ENCODE data around the gene DPY19L3. TPM values are rescaled to one million over a fixed set of nuclear protein-coding genes. Genes with fewer than 3 reads are reported as not detected.
A peak's percentile ranks its signal among the peaks of the same experiment; 100 is the strongest.
"Not testable (repeated sequence)": the region's sequence is repeated elsewhere in the genome, so short reads cannot be mapped to it uniquely, and the experiment has no call there.

DPY19L3 gene
- total RNA-seq, 2 experiments from 2014 or later: 8.3 to 9.5 TPM

DNA sequence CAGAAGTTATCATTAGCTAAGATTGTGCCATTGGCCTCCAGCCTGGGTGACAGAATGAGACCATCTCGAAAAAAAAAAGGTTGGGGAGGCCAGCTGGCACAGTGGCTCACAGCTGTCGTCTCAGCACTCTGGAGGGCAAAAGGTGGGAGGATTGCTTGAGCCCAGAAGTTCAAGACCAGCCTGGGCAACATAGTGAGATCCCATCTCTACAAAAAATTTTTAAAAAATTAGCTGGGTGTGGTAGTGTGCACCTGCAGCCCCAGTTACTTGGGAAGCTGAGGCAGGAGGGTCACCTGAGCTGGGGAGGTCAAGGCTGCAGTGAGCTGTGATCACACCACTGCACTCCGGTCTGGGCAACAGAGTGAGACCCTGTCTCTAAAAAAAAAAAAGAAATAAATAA is 18.4 kb downstream of the DPY19L3 start:
- DNase-seq; H3K27ac Mint-ChIP-seq; POLR2A ChIA-PET; H3K9me3 Mint-ChIP-seq; H3K27me3 Mint-ChIP-seq; H3K4me1 Mint-ChIP-seq; H3K36me3 Mint-ChIP-seq (ENCODE audit: low read depth); H3K4me3 Mint-ChIP-seq: not testable (repeated sequence)
- CTCF ChIA-PET: interaction anchor here (0.7 kb wide), 1 partner anchor 35 kb away, joined by 3 read pairs; no protein-coding TSS in a partner anchor

DNA sequence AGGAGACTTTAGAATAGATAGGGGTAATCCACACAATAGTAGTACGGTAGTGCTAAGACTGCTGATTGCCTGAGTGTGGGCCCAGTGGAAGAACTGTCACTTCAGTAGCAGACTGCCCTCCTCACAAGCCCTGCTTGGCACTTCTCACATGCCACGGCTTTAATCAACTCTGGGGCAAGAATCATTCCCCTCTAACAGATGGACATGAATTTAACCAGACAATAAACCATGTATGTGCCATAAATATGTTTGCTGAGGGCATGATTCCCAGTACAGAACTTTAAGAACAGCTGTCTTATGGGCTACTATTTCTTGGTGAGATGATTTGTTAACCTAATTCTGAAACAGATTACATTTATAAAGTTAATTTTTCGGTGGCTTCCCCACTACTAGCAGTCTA is 22.0 kb downstream of the DPY19L3 start:
- no peaks in the 10 kb centered on the region for H3K27me3 Mint-ChIP-seq
- no peaks in the 10 kb centered on the region for H3K36me3 Mint-ChIP-seq (ENCODE audit: low read depth)
- H3K27ac Mint-ChIP-seq: no peak overlapping the region
- CTCF ChIA-PET: interaction anchor here (0.7 kb wide), 1 partner anchor 44 kb away, joined by 3 read pairs; no protein-coding TSS in a partner anchor
- no peaks in the 10 kb centered on the region for H3K4me1 Mint-ChIP-seq
- POLR2A ChIA-PET: interaction anchor here (0.6 kb wide), 1 partner anchor 1898 kb away, joined by 3 read pairs; no protein-coding TSS in a partner anchor
- no peak overlapping the region for H3K4me3 Mint-ChIP-seq
- H3K9me3 Mint-ChIP-seq: no peaks in the 10 kb centered on the region
- no peak for DNase-seq

DNA sequence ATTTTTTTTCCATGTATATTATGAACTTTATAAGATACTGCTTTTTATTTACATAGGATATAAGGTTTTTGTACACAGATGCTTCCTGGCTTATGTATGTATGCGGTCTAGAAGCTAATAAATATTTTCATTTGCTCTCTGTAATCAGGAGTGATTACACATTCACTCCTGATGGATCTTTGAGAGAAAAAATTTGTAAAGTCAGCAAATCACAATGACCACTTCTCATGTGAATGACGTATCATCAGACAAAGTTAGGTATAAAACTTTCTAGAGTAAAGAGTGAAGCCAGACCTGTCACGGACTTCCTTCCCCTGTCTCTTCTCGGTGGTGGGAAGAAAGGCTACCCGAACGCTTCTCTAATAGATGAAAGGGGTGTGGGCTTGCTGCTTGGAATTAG is 31.1 kb downstream of the DPY19L3 start:
- Mint-ChIP-seq H3K27ac (no peak overlapping the region), H3K36me3 (ENCODE audit: low read depth) (peaks cover 2% of the 10 kb centered on the region), H3K4me3 (no peak overlapping the region), H3K27me3 (no peaks in the 10 kb centered on the region), H3K4me1 (no peaks in the 10 kb centered on the region), H3K9me3 (no peaks in the 10 kb centered on the region)
- DNase-seq: no peak
- POLR2A ChIA-PET: interaction anchor here (1.0 kb wide), 1 partner anchor 31 kb away, joined by 3 read pairs; the partner anchor contains the start of gene DPY19L3
- CTCF ChIA-PET: no interaction called here

- no peaks in the 10 kb centered on the region for H3K4me1 Mint-ChIP-seq
- ChIA-PET CTCF (no interaction called here), POLR2A (interaction anchor here (1.0 kb wide), 1 partner anchor 32 kb away, joined by 3 read pairs; the partner anchor contains the start of gene DPY19L3)
- no peaks in the 10 kb centered on the region for H3K9me3 Mint-ChIP-seq
- H3K27me3 Mint-ChIP-seq: no peaks in the 10 kb centered on the region
- DNase-seq: no peak
- H3K36me3 Mint-ChIP-seq (ENCODE audit: low read depth): peaks cover 2% of the 10 kb centered on the region
- no peak overlapping the region for H3K27ac Mint-ChIP-seq
- no peak overlapping the region for H3K4me3 Mint-ChIP-seq
These were observed 31.5 kb downstream of the DPY19L3 start for GRCh38 chr19:32437096-32437495.

DNA sequence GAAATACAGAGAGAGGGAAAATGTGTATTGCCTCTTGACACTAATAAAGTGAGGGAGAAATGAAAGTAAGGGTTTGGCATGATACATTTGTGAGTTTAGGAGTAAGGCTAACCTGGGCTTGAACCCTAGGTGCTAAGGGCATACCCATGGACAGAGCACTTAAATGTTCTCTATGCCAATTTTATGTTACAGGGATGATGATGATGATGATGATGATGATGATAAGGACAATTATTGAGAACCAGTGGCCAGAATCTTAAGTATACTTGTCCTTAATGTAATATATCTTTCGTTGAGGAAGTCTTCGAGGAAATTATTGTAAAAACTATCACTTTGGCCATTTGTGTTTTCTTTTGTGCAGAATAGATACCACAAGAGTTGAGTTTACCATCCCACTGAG is 33.2 kb downstream of the DPY19L3 start:
- CTCF ChIA-PET: interaction anchor here (0.9 kb wide), 1 partner anchor 25 kb away, joined by 4 read pairs; no protein-coding TSS in a partner anchor
- no peaks in the 10 kb centered on the region for H3K27me3 Mint-ChIP-seq

DNA sequence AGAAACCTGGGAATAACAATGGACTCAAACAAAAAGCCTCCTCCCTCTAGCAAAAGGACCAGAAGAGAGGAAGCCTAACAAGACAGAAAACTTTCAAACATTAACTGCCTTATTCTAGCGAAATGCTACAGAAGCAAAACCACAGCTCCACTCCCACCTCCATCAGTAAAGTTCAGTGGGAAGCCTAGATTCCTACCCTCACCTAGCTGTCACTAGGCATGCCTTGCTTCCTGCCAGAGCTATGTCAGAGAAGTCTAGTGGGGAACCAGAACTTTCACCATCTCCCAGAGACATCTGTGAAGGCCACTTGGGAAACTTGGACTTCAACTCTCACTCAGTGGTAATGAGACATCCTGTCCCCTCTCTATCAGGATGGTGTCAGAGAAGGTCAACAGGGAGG is 37.1 kb downstream of the DPY19L3 start:
- H3K27ac Mint-ChIP-seq: no peak overlapping the region
- H3K4me3 Mint-ChIP-seq: no peak overlapping the region
- H3K9me3 Mint-ChIP-seq: no peaks in the 10 kb centered on the region
- no peak for DNase-seq
- no peaks in the 10 kb centered on the region for H3K4me1 Mint-ChIP-seq
- H3K27me3 Mint-ChIP-seq: no peaks in the 10 kb centered on the region
- no peaks in the 10 kb centered on the region for H3K36me3 Mint-ChIP-seq (ENCODE audit: low read depth)
- ChIA-PET POLR2A (no interaction called here), CTCF (no interaction called here)

More for the DNA sequence above, 33.2 kb downstream of the DPY19L3 start:
- POLR2A ChIA-PET: interaction anchor here (1.3 kb wide), 1 partner anchor 33 kb away, joined by 3 read pairs; the partner anchor contains the start of gene DPY19L3
- Mint-ChIP-seq H3K27ac (no peak overlapping the region), H3K9me3 (no peaks in the 10 kb centered on the region), H3K4me1 (no peaks in the 10 kb centered on the region), H3K36me3 (ENCODE audit: low read depth) (peaks cover 2% of the 10 kb centered on the region), H3K4me3 (no peak overlapping the region)
- no peak for DNase-seq

- H3K9me3 Mint-ChIP-seq; CTCF ChIA-PET; H3K27me3 Mint-ChIP-seq; H3K4me3 Mint-ChIP-seq; POLR2A ChIA-PET; DNase-seq; H3K4me1 Mint-ChIP-seq; H3K36me3 Mint-ChIP-seq (ENCODE audit: low read depth); H3K27ac Mint-ChIP-seq: not testable (repeated sequence)
These were observed 42.0 kb downstream of the DPY19L3 start for GRCh38 chr19:32447534-32447933.

DNA sequence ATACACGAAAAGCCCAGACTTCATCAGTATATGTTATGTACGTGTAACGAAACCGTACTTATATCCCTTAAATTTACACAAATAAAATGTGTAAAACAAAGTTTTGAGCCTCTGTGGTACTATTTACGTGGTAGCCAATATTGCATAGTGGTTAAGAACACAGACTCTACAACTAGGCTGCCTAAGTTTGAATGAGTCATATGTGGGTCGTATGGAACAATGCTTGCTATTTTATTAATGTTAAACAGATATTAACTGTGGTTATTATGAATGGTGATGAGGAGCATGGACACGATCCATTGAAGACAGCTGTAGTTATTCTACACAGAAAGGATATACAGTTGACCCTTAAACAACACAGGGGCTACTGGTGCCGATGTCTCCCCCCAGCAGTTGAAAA is 42.5 kb downstream of the DPY19L3 start:
- Mint-ChIP-seq H3K9me3 (no peaks in the 10 kb centered on the region), H3K4me3 (no peak overlapping the region), H3K27me3 (no peaks in the 10 kb centered on the region), H3K36me3 (ENCODE audit: low read depth) (no peaks in the 10 kb centered on the region), H3K27ac (no peak overlapping the region), H3K4me1 (peaks cover 6% of the 10 kb centered on the region)
- DNase-seq: no peak
- ChIA-PET POLR2A (no interaction called here), CTCF (no interaction called here)

DNA sequence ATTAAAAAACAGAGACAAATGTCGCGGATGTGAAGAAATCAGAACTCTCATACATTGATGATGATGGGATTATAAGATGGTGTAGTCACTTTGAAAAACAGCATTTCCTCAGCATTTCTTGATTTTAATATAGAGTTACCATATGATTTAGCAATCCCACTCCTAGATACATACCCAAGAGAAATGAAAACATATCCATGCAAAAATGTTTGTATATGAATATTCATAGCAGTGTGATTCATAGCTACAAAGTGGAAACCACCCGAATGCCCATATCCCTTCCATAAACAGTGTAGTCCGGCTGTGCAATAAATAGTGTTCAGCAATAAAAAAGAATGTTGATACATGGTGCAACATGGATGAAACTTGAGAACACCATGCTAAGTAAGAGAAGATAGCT is 44.6 kb downstream of the DPY19L3 start:
- H3K27me3 Mint-ChIP-seq: no peaks in the 10 kb centered on the region
- H3K27ac Mint-ChIP-seq: no peak overlapping the region
- H3K4me3 Mint-ChIP-seq: no peak overlapping the region
- no peaks in the 10 kb centered on the region for H3K36me3 Mint-ChIP-seq (ENCODE audit: low read depth)
- ChIA-PET CTCF (interaction anchor here (1.0 kb wide), 1 partner anchor 13 kb away, joined by 4 read pairs; no protein-coding TSS in a partner anchor), POLR2A (no interaction called here)
- no peaks in the 10 kb centered on the region for H3K9me3 Mint-ChIP-seq
- H3K4me1 Mint-ChIP-seq: peaks cover 6% of the 10 kb centered on the region
- DNase-seq: no peak

- H3K27ac Mint-ChIP-seq: no peak overlapping the region
- CTCF ChIA-PET: no interaction called here
- no peak overlapping the region for H3K4me3 Mint-ChIP-seq
- DNase-seq: no peak
- peaks cover 9% of the 10 kb centered on the region for H3K36me3 Mint-ChIP-seq (ENCODE audit: low read depth)
- H3K9me3 Mint-ChIP-seq: no peaks in the 10 kb centered on the region
- H3K4me1 Mint-ChIP-seq: peaks cover 17% of the 10 kb centered on the region
- H3K27me3 Mint-ChIP-seq: no peaks in the 10 kb centered on the region
- POLR2A ChIA-PET: no interaction called here
These were observed 48.2 kb downstream of the DPY19L3 start for GRCh38 chr19:32453736-32454135.

GRCh38 chr19:32456406-32456805 is 50.8 kb downstream of the DPY19L3 start:
- Mint-ChIP-seq H3K4me1 (peaks cover 21% of the 10 kb centered on the region), H3K27me3 (no peaks in the 10 kb centered on the region), H3K27ac (no peak overlapping the region), H3K4me3 (no peak overlapping the region), H3K9me3 (no peaks in the 10 kb centered on the region), H3K36me3 (ENCODE audit: low read depth) (peaks cover 15% of the 10 kb centered on the region)
- ChIA-PET CTCF (interaction anchor here (2.4 kb wide), 1 partner anchor 8 kb away, joined by 10 read pairs; no protein-coding TSS in a partner anchor), POLR2A (no interaction called here)
- DNase-seq: no peak

DNA sequence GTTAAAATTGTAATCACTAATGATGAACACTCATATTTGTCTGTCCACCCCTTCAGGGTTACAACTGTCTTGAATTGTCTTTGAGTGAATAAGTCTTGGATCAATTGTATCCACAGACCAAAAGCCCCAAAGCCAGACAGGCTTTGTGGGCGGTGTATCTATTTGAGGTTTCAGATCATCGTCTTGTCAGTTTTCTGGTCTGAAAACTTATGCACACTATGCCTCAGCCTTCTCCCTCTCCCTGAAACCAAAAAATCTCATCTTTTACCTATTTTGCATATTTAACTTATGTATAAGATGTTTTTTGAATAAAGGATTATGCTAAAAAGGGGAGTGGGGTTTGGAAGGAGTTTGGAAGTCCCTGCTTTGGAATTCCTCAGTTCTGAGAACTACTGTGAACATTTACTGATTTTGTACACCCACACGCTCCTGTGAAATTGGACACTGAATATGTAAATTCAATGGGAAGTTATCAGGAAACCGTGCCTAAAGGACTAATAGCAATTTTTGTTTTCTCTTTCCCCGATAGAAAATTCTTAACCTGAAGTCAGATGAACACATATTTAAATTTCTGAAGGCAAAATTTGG is 52.1 kb downstream of the DPY19L3 start:
- no peak overlapping the region for H3K27ac Mint-ChIP-seq
- ChIA-PET POLR2A (no interaction called here), CTCF (no interaction called here)
- peaks cover 21% of the 10 kb centered on the region for H3K4me1 Mint-ChIP-seq
- DNase-seq: no peak
- H3K27me3 Mint-ChIP-seq: no peaks in the 10 kb centered on the region
- H3K4me3 Mint-ChIP-seq: no peak overlapping the region
- peaks cover 15% of the 10 kb centered on the region for H3K36me3 Mint-ChIP-seq (ENCODE audit: low read depth)
- no peaks in the 10 kb centered on the region for H3K9me3 Mint-ChIP-seq

GRCh38 chr19:32458500-32459123 is 53.0 kb downstream of the DPY19L3 start:
- CTCF ChIA-PET: interaction anchor here (0.6 kb wide), 1 partner anchor 34 kb away, joined by 3 read pairs; no protein-coding TSS in a partner anchor
- Mint-ChIP-seq H3K9me3 (no peaks in the 10 kb centered on the region), H3K4me3 (peak overlapping the region; percentile 28), H3K4me1 (peaks cover 21% of the 10 kb centered on the region), H3K27me3 (no peaks in the 10 kb centered on the region), H3K27ac (peak overlapping the region; percentile 63), H3K36me3 (ENCODE audit: low read depth) (peaks cover 15% of the 10 kb centered on the region)
- POLR2A ChIA-PET: interaction anchor here (1.1 kb wide), 1 partner anchor 53 kb away, joined by 4 read pairs; the partner anchor contains the start of gene DPY19L3
- DNase-seq: no peak

Measured in activated CD4-positive, alpha-beta memory T cell treated with anti-CD3 and anti-CD28 coated beads, Interleukin-2, amount 10 ng/mL, durations not matched to agents 7 days and 5 days (primary cell).